Thyroid gland (tissue), 4 donors: ENCODE results near the gene RPS6KC1.

ENCODE experiments used
- POLR2A ChIP-seq, 2 donors: fragments of 450-650 bp; IDR thresholded peaks; one replicate each; pipeline ENCODE4 v1.6.1; 2017; ENCODE audit warnings: antibody characterized with exemption in 2 of 2, mild to moderate bottlenecking in 2 of 2, moderate library complexity in 1 of 2
- TF ChIP-seq, protein P1 (sequence below), 6 experiments: fragments of 200-600 bp in 3 of 6; fragments of 450-650 bp in 3 of 6; sonication (generic) in 3 of 6; IDR thresholded peaks; one replicate each; pipeline ENCODE4 v1.5.1; 2016 to 2019; ENCODE audit warnings: antibody characterized with exemption in 6 of 6, mild to moderate bottlenecking in 2 of 6, inconsistent platforms in 1 of 6, moderate library complexity in 1 of 6

- TF ChIP-seq, protein P1, sequence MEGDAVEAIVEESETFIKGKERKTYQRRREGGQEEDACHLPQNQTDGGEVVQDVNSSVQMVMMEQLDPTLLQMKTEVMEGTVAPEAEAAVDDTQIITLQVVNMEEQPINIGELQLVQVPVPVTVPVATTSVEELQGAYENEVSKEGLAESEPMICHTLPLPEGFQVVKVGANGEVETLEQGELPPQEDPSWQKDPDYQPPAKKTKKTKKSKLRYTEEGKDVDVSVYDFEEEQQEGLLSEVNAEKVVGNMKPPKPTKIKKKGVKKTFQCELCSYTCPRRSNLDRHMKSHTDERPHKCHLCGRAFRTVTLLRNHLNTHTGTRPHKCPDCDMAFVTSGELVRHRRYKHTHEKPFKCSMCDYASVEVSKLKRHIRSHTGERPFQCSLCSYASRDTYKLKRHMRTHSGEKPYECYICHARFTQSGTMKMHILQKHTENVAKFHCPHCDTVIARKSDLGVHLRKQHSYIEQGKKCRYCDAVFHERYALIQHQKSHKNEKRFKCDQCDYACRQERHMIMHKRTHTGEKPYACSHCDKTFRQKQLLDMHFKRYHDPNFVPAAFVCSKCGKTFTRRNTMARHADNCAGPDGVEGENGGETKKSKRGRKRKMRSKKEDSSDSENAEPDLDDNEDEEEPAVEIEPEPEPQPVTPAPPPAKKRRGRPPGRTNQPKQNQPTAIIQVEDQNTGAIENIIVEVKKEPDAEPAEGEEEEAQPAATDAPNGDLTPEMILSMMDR (IDR thresholded peaks at IDR 0.05): no peak
- no peak for TF ChIP-seq POLR2A (IDR thresholded peaks at IDR 0.05)
These were observed 160.2 kb downstream of the RPS6KC1 start for GRCh38 chr1:213211201-213211600.
